Measurements from ENCODE around the gene PNPLA6. TPM values are rescaled to one million over a fixed set of nuclear protein-coding genes. Genes with fewer than 3 reads are reported as not detected.

PNPLA6 gene
- total and polyA plus RNA-seq, 10 of the 15 experiments (the other 5 are each of a cell fraction or from before 2014, with no cell fraction given): 0.95 to 105 (median 40.0) TPM

DNA sequence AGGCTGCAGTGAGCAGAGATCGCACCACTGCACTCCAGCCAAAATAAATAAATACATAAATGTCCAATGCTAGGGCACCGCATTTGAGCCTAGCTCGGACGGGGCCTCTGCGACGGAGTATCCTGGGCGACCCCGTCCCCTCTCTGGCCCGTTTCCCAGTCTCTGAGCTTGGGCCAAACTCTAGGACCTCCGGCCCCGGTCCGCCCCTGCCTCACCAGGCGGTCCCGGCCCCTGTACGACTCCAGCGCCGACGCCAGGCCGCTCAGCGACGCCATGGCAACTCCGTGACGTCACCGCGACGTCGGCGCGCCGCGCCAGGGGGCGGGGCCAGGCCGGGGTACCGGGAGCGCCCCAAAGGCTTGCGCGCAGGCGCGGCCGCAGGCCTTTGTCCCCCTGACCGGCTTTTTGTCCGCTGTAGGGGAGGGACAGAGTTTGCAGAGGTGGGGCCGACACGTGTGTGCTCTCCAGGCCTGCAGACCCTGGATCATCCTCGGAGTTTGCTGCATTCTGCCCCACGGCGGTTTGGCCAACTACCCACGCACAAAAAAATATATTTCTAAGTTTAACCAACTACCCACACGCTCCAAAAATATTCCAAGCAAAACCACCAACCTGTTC, 46.7 kb upstream of the PNPLA6 start, which contains the start of gene PEX11G (continued):
- no peak for TF ChIP-seq CEBPZ (IDR thresholded peaks at IDR 0.05; ENCODE audit: low read depth, low read length)
- TF ChIP-seq SMAD1 (IDR thresholded peaks at IDR 0.05; ENCODE audit: low read depth, partially characterized antibody): no peak
- TF ChIP-seq, protein P1, sequence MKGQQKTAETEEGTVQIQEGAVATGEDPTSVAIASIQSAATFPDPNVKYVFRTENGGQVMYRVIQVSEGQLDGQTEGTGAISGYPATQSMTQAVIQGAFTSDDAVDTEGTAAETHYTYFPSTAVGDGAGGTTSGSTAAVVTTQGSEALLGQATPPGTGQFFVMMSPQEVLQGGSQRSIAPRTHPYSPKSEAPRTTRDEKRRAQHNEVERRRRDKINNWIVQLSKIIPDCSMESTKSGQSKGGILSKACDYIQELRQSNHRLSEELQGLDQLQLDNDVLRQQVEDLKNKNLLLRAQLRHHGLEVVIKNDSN (IDR thresholded peaks at IDR 0.05; ENCODE audit: borderline replicate concordance, extremely low read length, insufficient read depth, low read depth, low read length): no peak
- TF ChIP-seq HDAC2 (IDR thresholded peaks at IDR 0.05): no peak
- TF ChIP-seq NR2C2 (IDR thresholded peaks at IDR 0.05; ENCODE audit: borderline replicate concordance, control insufficient read depth, insufficient read length, low read depth): no peak
- TF ChIP-seq EZH2 (IDR thresholded peaks at IDR 0.05; ENCODE audit: borderline replicate concordance, control insufficient read depth, low read depth, low read length): no peak
- no peak for TF ChIP-seq NFXL1 (IDR thresholded peaks at IDR 0.05; ENCODE audit: borderline replicate concordance)
- TF ChIP-seq, protein P2, sequence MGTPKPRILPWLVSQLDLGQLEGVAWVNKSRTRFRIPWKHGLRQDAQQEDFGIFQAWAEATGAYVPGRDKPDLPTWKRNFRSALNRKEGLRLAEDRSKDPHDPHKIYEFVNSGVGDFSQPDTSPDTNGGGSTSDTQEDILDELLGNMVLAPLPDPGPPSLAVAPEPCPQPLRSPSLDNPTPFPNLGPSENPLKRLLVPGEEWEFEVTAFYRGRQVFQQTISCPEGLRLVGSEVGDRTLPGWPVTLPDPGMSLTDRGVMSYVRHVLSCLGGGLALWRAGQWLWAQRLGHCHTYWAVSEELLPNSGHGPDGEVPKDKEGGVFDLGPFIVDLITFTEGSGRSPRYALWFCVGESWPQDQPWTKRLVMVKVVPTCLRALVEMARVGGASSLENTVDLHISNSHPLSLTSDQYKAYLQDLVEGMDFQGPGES (IDR thresholded peaks at IDR 0.05): no peak
- no peak for TF ChIP-seq CHD1 (IDR thresholded peaks at IDR 0.05; ENCODE audit: low read depth, low read length)
- no peak for TF ChIP-seq EED (IDR thresholded peaks at IDR 0.05; ENCODE audit: low read depth)
- TF ChIP-seq ATF7 (IDR thresholded peaks at IDR 0.05; ENCODE audit: low read depth): 0 out of 2 replicates have a peak, but pooled peaks have one; percentile 34
- TF ChIP-seq SPI1 (IDR thresholded peaks at IDR 0.05; ENCODE audit: borderline replicate concordance, insufficient read depth, low read depth, low read length): no peak
- TF ChIP-seq, protein P3, sequence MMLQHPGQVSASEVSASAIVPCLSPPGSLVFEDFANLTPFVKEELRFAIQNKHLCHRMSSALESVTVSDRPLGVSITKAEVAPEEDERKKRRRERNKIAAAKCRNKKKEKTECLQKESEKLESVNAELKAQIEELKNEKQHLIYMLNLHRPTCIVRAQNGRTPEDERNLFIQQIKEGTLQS (IDR thresholded peaks at IDR 0.05; ENCODE audit: borderline replicate concordance, extremely low read depth, low read depth, low read length): 0 out of 2 replicates have a peak, but pooled peaks have one; percentile 12
- TF ChIP-seq TARDBP (IDR thresholded peaks at IDR 0.05; ENCODE audit: borderline replicate concordance): no peak
- TF ChIP-seq, protein P4, sequence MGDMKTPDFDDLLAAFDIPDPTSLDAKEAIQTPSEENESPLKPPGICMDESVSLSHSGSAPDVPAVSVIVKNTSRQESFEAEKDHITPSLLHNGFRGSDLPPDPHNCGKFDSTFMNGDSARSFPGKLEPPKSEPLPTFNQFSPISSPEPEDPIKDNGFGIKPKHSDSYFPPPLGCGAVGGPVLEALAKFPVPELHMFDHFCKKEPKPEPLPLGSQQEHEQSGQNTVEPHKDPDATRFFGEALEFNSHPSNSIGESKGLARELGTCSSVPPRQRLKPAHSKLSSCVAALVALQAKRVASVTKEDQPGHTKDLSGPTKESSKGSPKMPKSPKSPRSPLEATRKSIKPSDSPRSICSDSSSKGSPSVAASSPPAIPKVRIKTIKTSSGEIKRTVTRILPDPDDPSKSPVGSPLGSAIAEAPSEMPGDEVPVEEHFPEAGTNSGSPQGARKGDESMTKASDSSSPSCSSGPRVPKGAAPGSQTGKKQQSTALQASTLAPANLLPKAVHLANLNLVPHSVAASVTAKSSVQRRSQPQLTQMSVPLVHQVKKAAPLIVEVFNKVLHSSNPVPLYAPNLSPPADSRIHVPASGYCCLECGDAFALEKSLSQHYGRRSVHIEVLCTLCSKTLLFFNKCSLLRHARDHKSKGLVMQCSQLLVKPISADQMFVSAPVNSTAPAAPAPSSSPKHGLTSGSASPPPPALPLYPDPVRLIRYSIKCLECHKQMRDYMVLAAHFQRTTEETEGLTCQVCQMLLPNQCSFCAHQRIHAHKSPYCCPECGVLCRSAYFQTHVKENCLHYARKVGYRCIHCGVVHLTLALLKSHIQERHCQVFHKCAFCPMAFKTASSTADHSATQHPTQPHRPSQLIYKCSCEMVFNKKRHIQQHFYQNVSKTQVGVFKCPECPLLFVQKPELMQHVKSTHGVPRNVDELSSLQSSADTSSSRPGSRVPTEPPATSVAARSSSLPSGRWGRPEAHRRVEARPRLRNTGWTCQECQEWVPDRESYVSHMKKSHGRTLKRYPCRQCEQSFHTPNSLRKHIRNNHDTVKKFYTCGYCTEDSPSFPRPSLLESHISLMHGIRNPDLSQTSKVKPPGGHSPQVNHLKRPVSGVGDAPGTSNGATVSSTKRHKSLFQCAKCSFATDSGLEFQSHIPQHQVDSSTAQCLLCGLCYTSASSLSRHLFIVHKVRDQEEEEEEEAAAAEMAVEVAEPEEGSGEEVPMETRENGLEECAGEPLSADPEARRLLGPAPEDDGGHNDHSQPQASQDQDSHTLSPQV (IDR thresholded peaks at IDR 0.05): peak; percentile 56; the same call in 1 of the 2 replicates
- no peak for TF ChIP-seq MYC (IDR thresholded peaks at IDR 0.05; ENCODE audit: insufficient read depth, insufficient read length, insufficient replicate concordance, low read length, severe bottlenecking)
- TF ChIP-seq FOS (IDR thresholded peaks at IDR 0.05; ENCODE audit: borderline replicate concordance, extremely low read depth, insufficient read length): no peak
- no peak for TF ChIP-seq ZBED1 (IDR thresholded peaks at IDR 0.05; ENCODE audit: borderline replicate concordance)
- peak; percentile 29; the same call in 1 of the 2 replicates for TF ChIP-seq NRF1 (conservative IDR thresholded peaks at IDR 0.05; ENCODE audit: low read depth, low read length)
- TF ChIP-seq RFX5 (IDR thresholded peaks at IDR 0.05; ENCODE audit: low read depth, low read length): peak; percentile 42; the same call in 1 of the 2 replicates

Measured in GM12878 (cell line).